ENCODE measurements around the gene DPYSL3.
"Not testable (repeated sequence)": the region's sequence is repeated elsewhere in the genome, so short reads cannot be mapped to it uniquely, and the experiment has no call there.

The DPYSL3 gene

GRCh38 chr5:147509710-147510651, at the start of gene DPYSL3:
Gene DPYSL3, minus strand, starts transcription at chr5:147510068. Its CDS starts 210 bp downstream, at chr5:147509858.
- DNase-seq, result peak; percentile 73

DNA sequence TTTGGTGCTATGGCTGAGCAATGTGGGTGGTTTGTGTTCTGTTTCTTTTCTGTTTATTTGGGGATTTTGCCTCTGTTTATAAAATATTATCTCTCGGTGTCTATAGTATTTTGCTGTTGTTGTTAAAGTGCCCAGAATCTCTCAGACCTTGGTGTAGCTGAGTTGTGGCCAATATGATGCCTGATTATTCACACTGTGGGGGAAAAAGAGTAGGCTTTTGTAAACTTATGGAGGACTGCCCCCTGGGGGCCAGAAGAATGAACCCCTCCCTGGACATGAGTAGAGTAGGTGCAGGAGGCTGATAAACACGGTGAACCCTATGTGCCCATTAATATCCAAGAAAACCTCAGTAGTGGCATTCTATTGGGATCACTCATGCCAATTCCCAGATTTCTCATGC, 49.0 kb upstream of the DPYSL3 start:
- peak; percentile 43 for DNase-seq

DNA sequence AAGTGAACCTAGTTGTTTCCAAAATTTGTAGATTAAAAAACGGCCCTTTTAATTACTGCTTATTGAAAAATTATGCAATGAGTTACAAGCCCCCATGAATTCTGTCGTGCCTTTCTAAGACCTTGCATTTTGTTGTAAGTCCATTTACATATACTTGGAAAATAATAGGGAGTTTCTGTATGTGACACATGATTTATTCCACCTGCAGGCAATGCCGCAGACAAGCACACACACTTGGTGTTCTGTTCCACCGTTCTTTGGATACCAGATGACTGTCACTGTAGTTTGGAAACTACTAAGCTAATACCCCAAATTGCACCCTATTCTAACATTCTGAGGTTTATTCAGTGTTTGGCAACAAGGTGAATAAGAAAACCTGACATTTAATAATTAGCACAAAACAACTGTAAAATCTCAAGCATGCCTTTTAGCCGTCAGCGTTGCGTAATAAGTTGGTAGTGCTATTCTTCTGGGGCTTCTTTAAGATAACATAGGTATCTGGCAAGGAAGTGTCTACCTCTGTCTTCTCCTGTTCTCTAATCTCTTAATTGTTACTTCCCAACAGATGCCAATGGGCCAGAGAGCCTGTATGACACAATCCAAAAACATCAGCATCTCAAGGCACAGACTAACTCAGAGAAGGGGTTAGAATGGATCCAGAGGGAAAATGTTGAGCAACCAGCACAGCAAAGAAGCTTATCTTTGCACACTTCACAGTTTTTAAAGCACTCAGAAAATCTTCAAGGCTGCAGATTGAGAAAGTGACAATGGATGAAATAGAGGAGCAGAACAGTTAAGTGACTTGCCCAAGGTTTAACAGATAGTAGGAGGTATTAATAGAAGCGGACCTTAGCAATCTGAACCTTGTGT, 48.2 kb upstream of the DPYSL3 start:
- no peak for DNase-seq

- no peak for DNase-seq
Measured at GRCh38 chr5:147555176-147555575, 45.3 kb upstream of the DPYSL3 start.

- DNase-seq, result peak; percentile 32
Measured at GRCh38 chr5:147554261-147554817, 44.5 kb upstream of the DPYSL3 start.

GRCh38 chr5:147553817-147554216, 43.9 kb upstream of the DPYSL3 start:
- not testable (repeated sequence) for DNase-seq

- no peak for DNase-seq
Measured at GRCh38 chr5:147552897-147553296, 43.0 kb upstream of the DPYSL3 start.

- no peak for DNase-seq
Measured at GRCh38 chr5:147551677-147552076, 41.8 kb upstream of the DPYSL3 start.

- no peak for DNase-seq
Measured at GRCh38 chr5:147547730-147548129, 37.9 kb upstream of the DPYSL3 start.

DNA sequence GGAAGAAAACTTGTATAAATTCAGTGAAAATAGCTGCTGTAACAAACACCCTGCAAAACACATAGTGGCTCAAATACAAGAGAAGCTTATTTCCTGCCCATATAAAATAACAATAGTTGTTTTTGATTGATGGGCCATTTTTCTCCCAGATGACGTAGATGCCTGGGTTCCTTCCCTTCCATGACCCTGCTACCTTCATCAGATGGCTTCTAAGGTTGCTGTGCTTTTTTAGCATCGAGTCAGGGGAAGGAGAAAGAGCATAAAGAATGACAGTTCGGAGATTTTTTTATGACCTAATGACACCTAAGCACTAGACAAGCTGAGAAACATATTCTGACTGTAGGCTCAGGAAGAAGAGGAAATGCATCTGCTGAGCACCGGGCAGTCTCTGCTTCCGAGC, 34.7 kb upstream of the DPYSL3 start:
- DNase-seq, result no peak

GRCh38 chr5:147539053-147539452, 29.2 kb upstream of the DPYSL3 start:
- no peak for DNase-seq

- no peak for DNase-seq
Measured at GRCh38 chr5:147538236-147538635, 28.4 kb upstream of the DPYSL3 start.

DNA sequence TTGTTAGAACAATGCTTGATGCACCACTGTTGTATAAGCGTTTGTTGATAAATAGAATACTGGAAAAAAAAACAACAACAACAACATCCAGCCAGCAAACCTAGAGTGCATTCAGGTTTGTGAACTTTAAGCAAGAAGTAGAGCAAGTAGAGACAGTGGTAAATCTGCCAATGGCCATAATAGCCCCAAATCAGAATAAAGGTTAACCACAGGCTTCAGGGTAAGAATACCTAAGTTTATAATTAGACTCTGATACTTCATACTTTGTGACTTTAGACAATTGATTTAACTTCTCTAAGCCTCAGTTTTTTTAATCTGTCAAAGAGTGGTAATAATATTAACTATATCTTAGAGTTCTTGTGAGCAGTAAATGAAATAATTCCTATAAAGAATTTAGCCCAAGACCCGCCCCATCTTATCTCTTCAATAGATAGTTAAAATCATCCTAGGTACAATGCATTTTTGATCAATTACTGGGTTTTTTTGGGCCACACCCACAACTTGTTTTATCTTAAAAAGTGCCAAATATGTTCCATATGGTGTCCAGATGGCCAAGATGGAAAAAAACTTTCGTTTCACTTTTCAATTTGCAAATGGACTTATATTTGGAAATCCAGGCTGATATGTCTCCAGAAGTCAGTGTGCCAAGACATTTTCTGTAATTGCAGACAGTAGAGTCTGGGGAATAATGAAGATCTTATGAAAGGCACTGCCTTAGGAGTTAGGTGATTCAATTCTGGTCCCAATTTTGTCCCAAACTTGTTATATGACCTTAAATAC, 24.5 kb upstream of the DPYSL3 start:
- DNase-seq, result no peak

GRCh38 chr5:147532156-147532555, 22.3 kb upstream of the DPYSL3 start:
- DNase-seq, result no peak

GRCh38 chr5:147530530-147531389, 20.9 kb upstream of the DPYSL3 start:
- DNase-seq, result no peak

DNA sequence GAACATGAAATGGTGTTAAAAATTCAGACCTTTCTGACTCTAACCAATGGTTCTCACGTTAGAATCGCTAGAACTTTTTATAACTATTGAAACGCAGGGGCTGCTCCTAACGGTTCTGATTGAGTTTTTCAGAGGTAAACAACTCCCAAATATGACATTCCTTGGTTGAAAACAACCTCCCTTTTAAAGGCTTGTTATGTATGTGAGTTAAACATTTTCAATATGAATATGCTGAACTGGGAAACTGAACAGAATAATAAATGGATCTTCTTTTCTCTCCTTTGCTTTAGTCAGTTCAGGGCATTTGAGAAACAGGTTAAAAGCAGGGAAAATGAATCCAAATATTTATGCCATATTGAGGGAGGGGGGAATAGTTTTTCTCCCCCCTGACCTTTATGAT, 13.2 kb upstream of the DPYSL3 start:
- no peak for DNase-seq

DNA sequence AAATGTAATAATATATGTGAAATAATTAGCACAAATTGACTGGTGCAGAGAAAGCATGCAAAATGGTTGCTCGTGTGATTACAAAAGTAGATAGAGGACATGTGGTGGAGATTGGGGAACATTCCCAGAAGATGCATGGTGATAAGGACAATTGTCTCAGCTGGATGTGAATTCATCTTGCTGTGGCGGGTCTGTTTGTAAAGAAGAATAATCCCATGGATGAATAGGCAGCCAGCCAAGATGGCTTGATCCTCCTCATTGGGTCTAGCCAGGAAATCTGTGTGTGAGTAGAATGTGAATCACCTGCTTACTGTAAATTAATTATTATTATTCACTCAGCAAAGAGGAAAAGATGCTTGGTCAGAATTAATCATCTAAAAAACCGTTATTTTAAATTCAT, 12.6 kb upstream of the DPYSL3 start:
- no peak for DNase-seq

DNA sequence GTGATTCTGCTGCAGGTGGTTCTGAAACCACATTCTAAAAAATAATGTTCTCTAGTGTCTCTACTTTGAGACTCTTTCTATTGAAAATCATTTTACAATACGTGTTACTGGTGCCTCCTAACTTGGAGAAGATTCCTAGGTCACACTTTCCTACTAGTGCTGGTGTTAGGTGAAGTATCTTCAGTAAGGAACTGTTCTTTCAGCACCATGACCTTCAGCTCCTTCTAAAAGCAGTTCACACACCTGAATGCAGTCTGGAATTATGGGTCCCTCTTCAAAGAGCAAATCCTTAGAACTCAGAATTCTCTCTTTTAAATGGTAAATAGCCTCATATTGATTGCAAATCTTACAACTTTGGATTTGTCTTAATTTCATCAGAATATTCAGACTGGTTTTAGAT, 10.6 kb upstream of the DPYSL3 start:
- no peak for DNase-seq

GRCh38 chr5:147519380-147519779, 9.5 kb upstream of the DPYSL3 start:
- DNase-seq, result no peak

GRCh38 chr5:147517383-147517782, 7.5 kb upstream of the DPYSL3 start:
- DNase-seq, result no peak

DNA sequence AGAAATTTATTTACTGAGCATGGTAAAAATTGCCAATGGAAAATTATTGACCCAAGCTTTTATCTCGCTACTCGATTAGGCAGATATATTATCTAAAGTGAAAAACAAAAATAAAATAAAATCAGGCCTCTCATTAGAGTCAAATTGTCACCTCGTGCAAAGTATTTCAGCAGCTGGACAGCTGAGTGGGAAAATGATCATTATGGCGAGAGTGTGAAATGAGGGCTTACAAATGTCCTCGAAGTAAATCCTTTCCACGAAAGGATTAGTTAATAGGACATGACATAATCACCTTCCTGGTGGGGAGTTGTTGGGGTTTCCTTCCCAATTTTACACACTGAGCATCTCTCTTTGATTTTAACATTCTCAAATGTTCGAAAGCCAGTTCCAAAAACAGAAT, 5.4 kb upstream of the DPYSL3 start:
- no peak for DNase-seq
